OCI-LY3 (cell line): Measurements from ENCODE around the gene LRP10.

Experiments used
- H2AFZ ChIP-seq: fragments of 200-600, 300-600 bp; shearing (Covaris generic); 2 replicates; pipeline ENCODE4 v1.6.0; 2014; ENCODE audit warnings: antibody characterized with exemption, low read depth, low read length
- H3K27ac ChIP-seq: fragments of 200-600, 300-600 bp; sonication (generic); 2 replicates; pipeline ENCODE4 v1.5.1; 2014; ENCODE audit warnings: mild to moderate bottlenecking, low read length, moderate library complexity, mixed read lengths
- H3K27me3 ChIP-seq: fragments of 200-600, 300-600 bp; sonication (generic); 2 replicates; pipeline ENCODE4 v1.6.1; 2014; ENCODE audit warnings: low read depth, low read length, mixed read lengths
- H3K36me3 ChIP-seq: fragments of 200-600, 300-600 bp; sonication (generic); replicated peaks from 2 replicates; pipeline ENCODE3; 2014; ENCODE audit warnings: low read depth, low read length, mixed read lengths
- H3K4me1 ChIP-seq: fragments of 300-600, 200-600 bp; sonication (generic); 2 replicates; pipeline ENCODE4 v1.6.1; 2014; ENCODE audit warnings: low read length, mixed read lengths
- H3K4me2 ChIP-seq: fragments of 200-600, 300-600 bp; sonication (generic); 2 replicates; pipeline ENCODE4 v1.6.1; 2014; ENCODE audit warnings: low read length, mixed read lengths
- H3K4me3 ChIP-seq: fragments of 300-600, 200-600 bp; sonication (generic); 2 replicates; pipeline ENCODE4 v1.5.1; 2014; ENCODE audit warnings: antibody characterized with exemption, mild to moderate bottlenecking, low read length, moderate library complexity
- H3K79me2 ChIP-seq: fragments of 300-600, 200-600 bp; shearing (Covaris generic); 2 replicates; pipeline ENCODE4 v1.6.1; 2014; ENCODE audit warnings: mild to moderate bottlenecking, low read length, mixed read lengths
- H3K9ac ChIP-seq: fragments of 300-600, 200-600 bp; shearing (Covaris generic); 2 replicates; pipeline ENCODE4 v1.6.0; 2014; ENCODE audit warnings: mild to moderate bottlenecking, low read length, moderate library complexity
- H3K9me3 ChIP-seq: fragments of 200-600, 300-600 bp; shearing (Covaris generic); 2 replicates; pipeline ENCODE4 v1.6.1; 2014; ENCODE audit warnings: low read length, mixed read lengths; ENCODE audit not compliant: insufficient read depth
- H4K20me1 ChIP-seq: fragments of 200-600, 300-600 bp; sonication (generic); 2 replicates; pipeline ENCODE4 v1.6.1; 2016; ENCODE audit warnings: low read length, mixed read lengths; ENCODE audit not compliant: insufficient read depth
- CTCF ChIP-seq: fragments of 200-600, 300-600 bp; sonication (generic); IDR thresholded peaks from 2 replicates; pipeline ENCODE4 v1.5.1; 2014; ENCODE audit warnings: antibody characterized with exemption, low read length, low read depth
- EZH2phosphoT487 ChIP-seq: fragments of 200-600 bp; shearing (Covaris generic); IDR thresholded peaks from 2 replicates; pipeline ENCODE4 v1.6.1; 2018; ENCODE audit warnings: antibody characterized with exemption, mixed run types, low read depth

Gene LRP10

GRCh38 chr14:22871224-22872032 is at the start of gene LRP10:
Gene LRP10 (plus strand): TSS chr14:22871740. CDS start chr14:22872304, 564 bp downstream.
- peaks cover 15% of the 10 kb centered on the region for H3K4me1 ChIP-seq
- H3K79me2 ChIP-seq, result peaks cover 13% of the 10 kb centered on the region; the same call in 1 of the 2 replicates
- peak within 1 kb of the TSS; percentile 90 for H3K4me2 ChIP-seq
- H2AFZ ChIP-seq, result peak within 1 kb of the TSS; percentile 65; the same call in 1 of the 2 replicates
- no peaks in the 10 kb centered on the region for H3K9me3 ChIP-seq
- H3K9ac ChIP-seq, result peak within 1 kb of the TSS; percentile 91
- H3K27ac ChIP-seq, result peak within 1 kb of the TSS; percentile 93
- H3K4me3 ChIP-seq, result peak within 1 kb of the TSS; percentile 79
- H3K27me3 ChIP-seq, result no peaks in the 10 kb centered on the region
- TF ChIP-seq EZH2phosphoT487 (no peak), CTCF (no peak)
- H3K36me3 ChIP-seq, result peaks cover 24% of the 10 kb centered on the region
- peaks cover 4% of the 10 kb centered on the region; the same call in 1 of the 2 replicates for H4K20me1 ChIP-seq

- peak overlapping the region; percentile 83 for H3K4me2 ChIP-seq
- TF ChIP-seq CTCF, result no peak
- no peak for TF ChIP-seq EZH2phosphoT487
- peak overlapping the region; percentile 75 for H3K4me3 ChIP-seq
- no peaks in the 10 kb centered on the region for H4K20me1 ChIP-seq
- peak overlapping the region; percentile 49; the same call in 1 of the 2 replicates for H3K9ac ChIP-seq
- no peaks in the 10 kb centered on the region for H3K27me3 ChIP-seq
- no peaks in the 10 kb centered on the region for H3K9me3 ChIP-seq
- no peaks in the 10 kb centered on the region for H3K79me2 ChIP-seq
- H2AFZ ChIP-seq, result peak overlapping the region; percentile 77
- peaks cover 24% of the 10 kb centered on the region for H3K4me1 ChIP-seq
- no peaks in the 10 kb centered on the region for H3K36me3 ChIP-seq
- no peak overlapping the region for H3K27ac ChIP-seq
Measured at GRCh38 chr14:22822016-22822570, 49.4 kb upstream of the LRP10 start.

- H4K20me1 ChIP-seq, result no peaks in the 10 kb centered on the region
- H3K4me1 ChIP-seq, result peaks cover 24% of the 10 kb centered on the region
- peak overlapping the region; percentile 83 for H3K4me2 ChIP-seq
- no peak overlapping the region for H3K27ac ChIP-seq
- H3K9ac ChIP-seq, result peak overlapping the region; percentile 49
- no peak for TF ChIP-seq EZH2phosphoT487
- TF ChIP-seq CTCF, result peak; percentile 87
- peak overlapping the region; percentile 77 for H2AFZ ChIP-seq
- no peaks in the 10 kb centered on the region for H3K9me3 ChIP-seq
- H3K4me3 ChIP-seq, result peak overlapping the region; percentile 75
- H3K79me2 ChIP-seq, result no peaks in the 10 kb centered on the region
- no peaks in the 10 kb centered on the region for H3K36me3 ChIP-seq
- H3K27me3 ChIP-seq, result no peaks in the 10 kb centered on the region
Measured at GRCh38 chr14:22822571-22823098, 48.9 kb upstream of the LRP10 start.
